Heart left ventricle (tissue), 13 donors: Measurements from ENCODE around the gene TMEM243.

Experiments
- CTCF ChIP-seq, 12 donors: fragments of 200-600 bp; sonication (generic) in 4 of 12; IDR thresholded peaks; one replicate each; pipeline versions ENCODE4 v1.5.0 to v1.8.0; 2018 to 2022; ENCODE audit warnings: antibody characterized with exemption in 12 of 12, mild to moderate bottlenecking in 5 of 12
- POLR2A ChIP-seq, 2 donors: fragments of 450-650 bp; IDR thresholded peaks; one replicate each; pipeline ENCODE4 v1.6.1; 2017; ENCODE audit warnings: antibody characterized with exemption in 2 of 2, mild to moderate bottlenecking in 2 of 2, moderate library complexity in 2 of 2
- donor health status: ischemic (EF 13 %, LVEDD 7.1; RV severe dilation, severe dysfunction).
- donor health status: DM: no; HTN: yes; CAD: no.
- donor health status: DM: no; HTN: no; CAD: no.
- donor health status: ischemic (EF 25% LVEDD 6.9; RV normal size, moderate dysfunction).
- donor health status: ischemic (EF 25% LVEDD 5.7; RV mildly dilated, moderate dysfunction).
- donor health status: ischemic (EF 35%, LVEDD 5.7; RV mildly dilated, moderate dysfunction).
- donor health status: nonischemic (EF 11% LVEDD 7.7; RV severe dilation, severe dysfunction).
- donor health status: DM: yes; HTN: yes; CAD: no.
- donor health status: PGD.
- donor health status: ischemic (EF 29% LVEDD 5.4; RV normal size, mild dysfunction).
- donor health status: nonischemic (EF 23%, LVEDD 6.1; RV moderate dilation, normal function).

GRCh38 chr7:87154166-87154565 lies 65.4 kb downstream of the TMEM243 start:
- TF ChIP-seq CTCF (IDR thresholded peaks at IDR 0.05) (no peak), POLR2A (IDR thresholded peaks at IDR 0.05) (no peak)
